Right lung (tissue), 5 donors: ENCODE measurements around the gene PGD. TPM values are rescaled to one million over a fixed set of nuclear protein-coding genes. Genes with fewer than 3 reads are reported as not detected.

Experiments used
- polyA plus RNA-seq, 5 donors: library from polyadenylated mRNA; unstranded; fragments of 120-200 nt; gene quantifications; one replicate each; pipeline versions ENCODE4 v1.2.1 to v1.2.3, GENCODE V29; 2013; ENCODE audit warnings: inconsistent platforms in 1 of 5, low replicate concordance in 1 of 5; ENCODE audit not compliant: insufficient read length in 5 of 5, insufficient read depth in 1 of 5

The PGD gene
- polyA plus RNA-seq, 5 donors, result 134 to 178 (median 152) TPM

Other genes with a start within 250 kb of the PGD start
- gene KIF1B, start 188.5 kb upstream of the PGD start, polyA plus RNA-seq, result 10 to 100 TPM; 27.9 to 37.9 (median 35.2) TPM
- 10 to 100 TPM; 18.5 to 26.7 (median 21.0) TPM for gene CENPS, start 31.4 kb downstream of the PGD start, polyA plus RNA-seq
- gene CORT, start 51.0 kb downstream of the PGD start, polyA plus RNA-seq, result 1 to 10 TPM; 1.4 to 2.0 (median 1.8) TPM
- gene DFFA, start 73.5 kb downstream of the PGD start, polyA plus RNA-seq, result 10 to 100 TPM; 36.2 to 43.1 (median 40.4) TPM
- gene PEX14, start 75.9 kb downstream of the PGD start, polyA plus RNA-seq, result 10 to 100 TPM; 15.0 to 23.4 (median 19.9) TPM